ENCODE results near the gene ERBB2. TPM values are rescaled to one million over a fixed set of nuclear protein-coding genes. Genes with fewer than 3 reads are reported as not detected.

The ERBB2 gene
- total and polyA plus RNA-seq, 9 of the 15 experiments (the other 6 are each of a cell fraction or from before 2014, with no cell fraction given), result 0.74 to 5.6 (median 3.3) TPM

DNA sequence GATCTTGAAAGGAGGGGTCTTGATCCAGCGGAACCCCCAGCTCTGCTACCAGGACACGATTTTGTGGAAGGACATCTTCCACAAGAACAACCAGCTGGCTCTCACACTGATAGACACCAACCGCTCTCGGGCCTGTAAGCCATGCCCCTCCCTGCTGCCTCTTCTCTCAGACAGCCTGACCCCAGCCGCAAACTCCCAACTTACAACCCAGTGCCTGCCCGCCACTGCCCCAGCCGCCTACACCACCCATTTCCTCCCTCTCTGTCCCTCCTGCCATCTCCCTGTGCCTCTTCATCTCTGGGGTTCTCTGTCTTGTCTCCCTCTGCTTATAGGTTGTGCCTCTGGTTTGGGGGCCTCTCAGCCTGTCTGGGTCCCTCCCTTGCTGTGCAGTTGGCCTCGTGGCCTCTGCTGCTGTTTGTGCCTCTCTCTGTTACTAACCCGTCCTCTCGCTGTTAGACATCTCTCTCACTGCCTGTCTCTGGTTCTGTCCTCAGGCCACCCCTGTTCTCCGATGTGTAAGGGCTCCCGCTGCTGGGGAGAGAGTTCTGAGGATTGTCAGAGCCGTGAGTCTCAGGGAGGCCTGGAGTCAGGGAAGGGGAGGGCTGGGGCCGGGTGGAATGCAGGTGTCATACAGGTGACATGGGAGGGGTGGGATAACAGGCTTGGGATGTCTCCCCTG is 9.6 kb downstream of the ERBB2 start:
- FAIRE-seq (no peak), DNase-seq (ENCODE audit: extremely low read depth in 1 of 4, low spot score in 3 of 4) (no peak), ATAC-seq (peak; percentile 31; the same call in 2 of the 3 replicates)
- TF ChIP-seq DEAF1 (CRISPR knock-in tag; IDR thresholded peaks at IDR 0.05) (no peak), ZNF12 (CRISPR knock-in tag; IDR thresholded peaks at IDR 0.05) (no peak), RBM15 (IDR thresholded peaks at IDR 0.05; ENCODE audit: insufficient read depth, low read length) (no peak), ZNF511 (CRISPR knock-in tag; IDR thresholded peaks at IDR 0.05) (no peak), ZNF232 (CRISPR knock-in tag; IDR thresholded peaks at IDR 0.05) (no peak), DPF2 (IDR thresholded peaks at IDR 0.05) (no peak), ZNF592 (IDR thresholded peaks at IDR 0.05) (no peak)
- TF ChIP-seq, protein P1, sequence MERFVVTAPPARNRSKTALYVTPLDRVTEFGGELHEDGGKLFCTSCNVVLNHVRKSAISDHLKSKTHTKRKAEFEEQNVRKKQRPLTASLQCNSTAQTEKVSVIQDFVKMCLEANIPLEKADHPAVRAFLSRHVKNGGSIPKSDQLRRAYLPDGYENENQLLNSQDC (CRISPR knock-in tag; IDR thresholded peaks at IDR 0.05), result no peak
- peaks cover 0 to 25% of the 10 kb centered on the region in 2 experiments; a peak in 3 of 5 replicates for H3K4me1 ChIP-seq (replicated peaks in 1 of 2; ENCODE audit: control insufficient read depth in 2 of 2, insufficient read depth in 2 of 2, low read length in 2 of 2)
- POLR2A ChIA-PET, result interaction anchor here (0.7 to 1.6 kb wide), 5 partner anchors 14 to 77 kb away, joined by 3 to 6 read pairs (median 3); partner anchors contain the start of gene PGAP3
- H2AFZ ChIP-seq (ENCODE audit: low read depth, low read length), result no peak overlapping the region
- H3K9ac ChIP-seq (ENCODE audit: insufficient read depth in 1 of 2, low read depth in 2 of 2, low read length in 2 of 2), result peak overlapping the region in 1 of 2 experiments; percentile 59; a peak in 1 of 4 replicates
- 0 out of 5 replicates have a peak, but pooled peaks cover 0 to 5% of the 10 kb centered on the region in 2 experiments for H3K27me3 ChIP-seq (ENCODE audit: control insufficient read depth in 2 of 2, insufficient read depth in 2 of 2, low read length in 2 of 2)
- H3K4me2 ChIP-seq (ENCODE audit: insufficient read depth, low read length), result no peak overlapping the region
- H3K36me3 ChIP-seq (ENCODE audit: control insufficient read depth, insufficient read depth, low read length), result no peaks in the 10 kb centered on the region
- CTCF ChIA-PET (ENCODE audit: low intra/inter-chr PET ratio), result no interaction called here
- intact Hi-C loops (cut with micrococcal nuclease), result no loop called here
- BruUV-seq (replicated peaks), result no TSS peak
- H3K27ac ChIP-seq (ENCODE audit: extremely low read depth, low read depth, low read length), result no peak overlapping the region
- in situ Hi-C loops (cut with MboI), result no loop called here
- H3K79me2 ChIP-seq (ENCODE audit: control insufficient read depth, insufficient read depth, low read length), result no peaks in the 10 kb centered on the region
- WGBS (ENCODE audit: insufficient coverage, low coverage, missing lambda C conversion rate), result 38% methylated on average over 14 of the region's 14 CpGs
- H3K4me3 ChIP-seq, result no peak overlapping the region
- H3K9me3 ChIP-seq (replicated peaks; ENCODE audit: control insufficient read depth, insufficient read depth, low read depth, low read length), result no peaks in the 10 kb centered on the region
- H4K20me1 ChIP-seq (replicated peaks; ENCODE audit: control insufficient read depth, insufficient read depth, low read length), result no peaks in the 10 kb centered on the region; the same call in 1 of the 2 replicates
- no peaks in the 10 kb centered on the region for H3K9me1 ChIP-seq (ENCODE audit: control insufficient read depth, insufficient read depth, low read length)
